ENCODE results near the gene EXOC1.

Gene EXOC1

GRCh38 chr4:55853484-55854046, at the start of gene EXOC1:
TSS of gene EXOC1 (plus strand) at chr4:55853648. CDS start at chr4:55858324, 4,676 bp downstream.
- no peak for TF ChIP-seq CTCF (IDR thresholded peaks at IDR 0.05; ENCODE audit: low read depth, low read length)
- H3K4me3 ChIP-seq (ENCODE audit: low read depth, low read length), result peak within 1 kb of the TSS; percentile 91

GRCh38 chr4:55807556-55807955, 45.9 kb upstream of the EXOC1 start:
- TF ChIP-seq CTCF (IDR thresholded peaks at IDR 0.05; ENCODE audit: low read depth, low read length), result no peak
- H3K4me3 ChIP-seq (ENCODE audit: low read depth, low read length), result no peak overlapping the region

- TF ChIP-seq CTCF (IDR thresholded peaks at IDR 0.05; ENCODE audit: low read depth, low read length), result no peak
- H3K4me3 ChIP-seq (ENCODE audit: low read depth, low read length), result no peak overlapping the region
Measured at GRCh38 chr4:55808186-55808585, 45.3 kb upstream of the EXOC1 start.

- no peak for TF ChIP-seq CTCF (IDR thresholded peaks at IDR 0.05; ENCODE audit: low read depth, low read length)
- no peak overlapping the region for H3K4me3 ChIP-seq (ENCODE audit: low read depth, low read length)
Measured at GRCh38 chr4:55808632-55809031, 44.8 kb upstream of the EXOC1 start.

- no peak overlapping the region for H3K4me3 ChIP-seq (ENCODE audit: low read depth, low read length)
- no peak for TF ChIP-seq CTCF (IDR thresholded peaks at IDR 0.05; ENCODE audit: low read depth, low read length)
Measured at GRCh38 chr4:55817691-55818090, 35.8 kb upstream of the EXOC1 start.

- peak within 1 kb of the TSS; percentile 42 for H3K4me3 ChIP-seq (ENCODE audit: low read depth, low read length)
- no peak for TF ChIP-seq CTCF (IDR thresholded peaks at IDR 0.05; ENCODE audit: low read depth, low read length)
Measured at GRCh38 chr4:55819634-55820033, 33.8 kb upstream of the EXOC1 start, which contains the start of gene EXOC1L. TSS of gene EXOC1L (plus strand) at chr4:55819790. CDS start at chr4:55820027, 237 bp downstream.

GRCh38 chr4:55820279-55820678, 33.2 kb upstream of the EXOC1 start:
- TF ChIP-seq CTCF (IDR thresholded peaks at IDR 0.05; ENCODE audit: low read depth, low read length), result no peak
- H3K4me3 ChIP-seq (ENCODE audit: low read depth, low read length), result no peak overlapping the region

Measured in WI38 (cell line).